Activated T-cell treated with anti-CD3 and anti-CD28 coated beads, Interleukin-2, amount 50 U/mL, for 1 hour (primary cell): ENCODE measurements around the gene SLIT1.

Experiments used
- DNase-seq: peaks from one replicate; pipeline ENCODE4 v3.0.0-alpha.2; 2020

The SLIT1 gene

GRCh38 chr10:97185326-97186058 lies at the start of gene SLIT1:
Gene SLIT1, minus strand, starts transcription at chr10:97185959. Its CDS starts 285 bp downstream, at chr10:97185674.
- no peak for DNase-seq

GRCh38 chr10:97235353-97235752 lies 49.6 kb upstream of the SLIT1 start:
- DNase-seq: no peak

- DNase-seq: no peak
These were observed 48.6 kb upstream of the SLIT1 start for GRCh38 chr10:97234400-97234799.

GRCh38 chr10:97230146-97230545 lies 44.4 kb upstream of the SLIT1 start:
- no peak for DNase-seq

GRCh38 chr10:97229322-97230015 lies 43.7 kb upstream of the SLIT1 start:
- no peak for DNase-seq

GRCh38 chr10:97228775-97229157 lies 43.0 kb upstream of the SLIT1 start:
- no peak for DNase-seq

GRCh38 chr10:97228130-97228774 lies 42.5 kb upstream of the SLIT1 start:
- no peak for DNase-seq

- no peak for DNase-seq
These were observed 40.6 kb upstream of the SLIT1 start for GRCh38 chr10:97226398-97226797.

GRCh38 chr10:97224483-97225435 lies 39.0 kb upstream of the SLIT1 start:
- no peak for DNase-seq

- DNase-seq: no peak
These were observed 36.7 kb upstream of the SLIT1 start for GRCh38 chr10:97222326-97222961.

- DNase-seq: no peak
These were observed 34.6 kb upstream of the SLIT1 start for GRCh38 chr10:97220355-97220754.

- DNase-seq: no peak
These were observed 31.5 kb upstream of the SLIT1 start for GRCh38 chr10:97217299-97217698.

GRCh38 chr10:97215619-97216260 lies 30.0 kb upstream of the SLIT1 start:
- no peak for DNase-seq

GRCh38 chr10:97213431-97213830 lies 27.7 kb upstream of the SLIT1 start:
- no peak for DNase-seq

- no peak for DNase-seq
These were observed 25.5 kb upstream of the SLIT1 start for GRCh38 chr10:97211229-97211628.

GRCh38 chr10:97210543-97210960 lies 24.8 kb upstream of the SLIT1 start:
- DNase-seq: peak; percentile 73

- DNase-seq: no peak
These were observed 22.1 kb upstream of the SLIT1 start for GRCh38 chr10:97207756-97208346.

GRCh38 chr10:97207131-97207530 lies 21.4 kb upstream of the SLIT1 start:
- DNase-seq: no peak

- no peak for DNase-seq
These were observed 19.3 kb upstream of the SLIT1 start for GRCh38 chr10:97204826-97205679.

GRCh38 chr10:97203220-97203619 lies 17.5 kb upstream of the SLIT1 start:
- DNase-seq: no peak
